HL-60 (cell line): ENCODE data around the gene STARD9.
"Not testable (repeated sequence)": the region's sequence is repeated elsewhere in the genome, so short reads cannot be mapped to it uniquely, and the experiment has no call there.

Source experiments
- DNase-seq, 2 experiments: peaks; one replicate each; pipeline ENCODE4 v3.0.0-alpha.2; 2010 to 2020; ENCODE audit warnings: low read depth in 1 of 2, low spot score in 1 of 2
- H3K27ac ChIP-seq: fragments of 250-450 bp; sonication (Bioruptor Pico); replicated peaks from 2 replicates; pipeline ENCODE4 v1.5.1; 2020; ENCODE audit warnings: mild to moderate bottlenecking, moderate library complexity
- H3K27me3 ChIP-seq: fragments of 250-450 bp; sonication (Bioruptor Pico); 2 replicates; pipeline ENCODE4 v1.5.1; 2021; ENCODE audit warnings: mild to moderate bottlenecking, moderate library complexity; ENCODE audit not compliant: insufficient read depth, poor library complexity, severe bottlenecking
- H3K4me3 ChIP-seq: replicated peaks from 2 replicates; pipeline ENCODE4 v1.5.1; 2011; ENCODE audit warnings: mild to moderate bottlenecking, control low read depth, low read length; ENCODE audit not compliant: insufficient read depth
- CTCF ChIP-seq: IDR thresholded peaks from one replicate; pipeline ENCODE4 v1.5.1; 2011; ENCODE audit warnings: low read length, control low read depth, inconsistent platforms; ENCODE audit not compliant: insufficient read depth
- GABPA ChIP-seq: IDR thresholded peaks from 2 replicates; pipeline ENCODE4 v1.6.1; 2012; ENCODE audit warnings: low read depth
- POLR2AphosphoS5 ChIP-seq: IDR thresholded peaks from 2 replicates; pipeline ENCODE4 v1.6.1; 2012; ENCODE audit warnings: low read depth
- REST ChIP-seq: IDR thresholded peaks from 2 replicates; pipeline ENCODE4 v1.6.1; 2012; ENCODE audit warnings: low read depth; ENCODE audit not compliant: insufficient replicate concordance
- SPI1 ChIP-seq: IDR thresholded peaks from 2 replicates; pipeline ENCODE4 v1.6.1; 2012; ENCODE audit warnings: low read depth, mild to moderate bottlenecking, borderline replicate concordance

STARD9 gene

GRCh38 chr15:42595626-42596240, 20.3 kb downstream of the STARD9 start:
- Histone ChIP-seq H3K27ac (no peak overlapping the region), H3K4me3 (no peak overlapping the region), H3K27me3 (no peaks in the 10 kb centered on the region)
- TF ChIP-seq CTCF (no peak), REST (no peak), POLR2AphosphoS5 (no peak), GABPA (no peak), SPI1 (no peak)
- DNase-seq: no peak

- H3K4me3 ChIP-seq, DNase-seq, H3K27me3 ChIP-seq, H3K27ac ChIP-seq: not testable (repeated sequence)
Observed at GRCh38 chr15:42601316-42601715, 25.9 kb downstream of the STARD9 start.

- H3K4me3 ChIP-seq: no peak overlapping the region
- no peak for TF ChIP-seq SPI1
- no peak for TF ChIP-seq REST
- DNase-seq: no peak
- no peak overlapping the region for H3K27ac ChIP-seq
- H3K27me3 ChIP-seq: no peaks in the 10 kb centered on the region
Observed at GRCh38 chr15:42602501-42602900, 27.1 kb downstream of the STARD9 start.

- no peak for DNase-seq
- H3K27ac ChIP-seq: no peak overlapping the region
- TF ChIP-seq GABPA (no peak), POLR2AphosphoS5 (no peak), CTCF (no peak), SPI1 (no peak), REST (no peak)
- H3K27me3 ChIP-seq: no peaks in the 10 kb centered on the region
- no peak overlapping the region for H3K4me3 ChIP-seq
Observed at GRCh38 chr15:42603978-42604377, 28.6 kb downstream of the STARD9 start.
